NCI-H2171 treated with DMSO at 0.1 percent for 48 hours (cell line): ENCODE results near the gene SCT.

ENCODE experiments used
- DNase-seq: peaks from one replicate; lab custom pipeline; 2025; lab: John Stamatoyannopoulos, UW

SCT gene

DNA sequence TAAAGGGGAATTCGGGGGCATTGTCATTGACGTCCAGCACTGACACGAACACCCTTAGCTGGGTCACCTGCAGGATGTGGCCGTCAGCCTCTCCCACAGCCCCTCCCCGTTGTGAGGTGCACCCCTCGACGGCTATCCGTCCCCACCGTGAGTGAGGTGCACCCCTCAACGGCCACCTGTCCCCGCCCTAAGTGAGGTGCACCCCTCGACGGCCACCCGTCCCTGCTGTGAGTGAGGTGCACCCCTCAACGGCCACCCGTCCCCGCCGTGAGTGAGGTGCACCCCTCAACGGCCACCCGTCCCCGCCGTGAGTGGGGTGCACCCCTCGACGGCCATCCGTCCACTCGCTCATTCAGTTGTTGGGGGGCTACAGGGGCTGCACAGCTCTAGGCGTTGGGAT lies 5.1 kb downstream of the SCT start:
- no peak for DNase-seq

DNA sequence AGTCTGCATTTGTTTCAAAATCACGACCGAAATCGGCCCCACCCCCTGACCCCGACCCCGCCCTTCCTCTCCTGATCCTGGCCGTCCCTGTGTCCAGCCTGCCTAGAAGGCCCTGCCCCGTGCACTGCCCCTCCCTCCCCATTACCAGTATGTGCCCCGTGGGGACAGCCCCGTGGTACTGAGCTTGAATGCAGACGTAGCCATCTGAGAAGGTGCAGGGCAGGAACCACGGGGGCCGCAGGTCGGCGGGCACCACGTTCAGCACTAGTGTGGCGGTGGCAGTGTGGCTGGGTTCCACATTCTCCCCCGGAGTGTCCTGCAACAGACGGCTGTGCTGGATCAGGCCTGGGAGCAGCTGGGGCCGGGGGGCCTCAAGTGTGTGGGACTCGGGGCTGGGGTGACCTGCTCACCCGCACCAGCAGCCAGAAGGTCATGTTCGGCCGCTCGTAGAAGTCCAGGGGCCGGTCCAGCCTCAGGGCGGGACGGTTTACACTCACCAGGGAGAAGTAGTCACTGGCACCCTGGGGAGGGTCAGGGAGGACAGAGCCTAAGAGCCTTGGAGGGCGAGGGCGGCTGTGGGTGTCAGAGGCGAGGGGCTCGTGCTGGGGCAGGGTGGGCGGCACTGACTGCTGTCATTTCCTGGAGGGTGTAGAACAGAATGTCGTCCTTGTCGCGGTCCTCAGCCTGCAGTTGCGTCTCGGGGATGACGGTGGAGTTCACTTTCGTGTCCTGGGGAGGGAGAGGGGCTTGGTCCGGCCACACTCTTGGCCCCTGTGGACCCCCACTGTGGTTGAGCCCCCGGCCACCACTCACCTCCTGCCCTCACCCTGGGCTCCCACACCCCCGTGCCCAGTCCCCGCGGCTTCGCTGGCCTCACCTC lies 5.8 kb downstream of the SCT start:
- no peak for DNase-seq

DNA sequence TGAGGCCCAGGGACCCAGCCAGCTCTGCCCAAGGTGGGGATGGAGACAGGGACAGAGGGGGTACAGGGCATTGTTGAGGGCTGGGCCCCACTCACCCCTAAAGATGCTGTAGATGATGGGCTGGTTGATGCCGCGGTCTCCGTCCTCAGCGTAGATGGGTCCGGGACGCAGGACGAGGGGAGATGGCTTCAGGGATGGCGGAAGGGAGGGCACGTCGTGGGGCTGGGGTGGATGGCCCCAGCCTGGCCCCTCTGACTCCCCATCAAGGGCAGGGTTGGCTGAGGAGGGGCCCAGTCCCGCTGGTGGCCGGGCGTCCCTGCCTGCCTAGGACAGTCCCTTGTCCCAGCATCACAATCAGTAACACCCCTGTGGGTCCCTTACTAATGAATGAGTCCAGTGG lies 6.8 kb downstream of the SCT start:
- no peak for DNase-seq

DNA sequence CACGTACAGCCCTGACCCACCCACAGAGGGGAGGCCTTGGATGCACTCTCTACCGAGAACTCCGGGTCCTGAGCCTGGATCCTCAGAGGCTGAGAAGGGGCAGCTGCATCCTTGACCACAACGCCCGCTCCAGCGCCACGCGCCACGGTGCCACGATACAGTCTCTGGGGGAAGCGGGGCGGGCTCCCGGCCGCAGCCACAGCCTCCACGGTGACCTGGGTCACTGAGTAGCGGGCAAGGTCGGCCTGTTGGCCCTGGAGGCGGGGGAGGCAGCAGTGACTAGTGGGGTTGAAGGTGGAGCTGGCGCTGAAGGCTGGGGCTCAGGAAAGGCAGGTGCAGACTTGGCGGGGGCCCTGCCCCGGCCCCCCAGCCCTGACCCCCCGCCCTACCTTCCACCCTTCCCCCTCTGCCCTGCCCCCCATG lies 7.3 kb downstream of the SCT start:
- no peak for DNase-seq

DNA sequence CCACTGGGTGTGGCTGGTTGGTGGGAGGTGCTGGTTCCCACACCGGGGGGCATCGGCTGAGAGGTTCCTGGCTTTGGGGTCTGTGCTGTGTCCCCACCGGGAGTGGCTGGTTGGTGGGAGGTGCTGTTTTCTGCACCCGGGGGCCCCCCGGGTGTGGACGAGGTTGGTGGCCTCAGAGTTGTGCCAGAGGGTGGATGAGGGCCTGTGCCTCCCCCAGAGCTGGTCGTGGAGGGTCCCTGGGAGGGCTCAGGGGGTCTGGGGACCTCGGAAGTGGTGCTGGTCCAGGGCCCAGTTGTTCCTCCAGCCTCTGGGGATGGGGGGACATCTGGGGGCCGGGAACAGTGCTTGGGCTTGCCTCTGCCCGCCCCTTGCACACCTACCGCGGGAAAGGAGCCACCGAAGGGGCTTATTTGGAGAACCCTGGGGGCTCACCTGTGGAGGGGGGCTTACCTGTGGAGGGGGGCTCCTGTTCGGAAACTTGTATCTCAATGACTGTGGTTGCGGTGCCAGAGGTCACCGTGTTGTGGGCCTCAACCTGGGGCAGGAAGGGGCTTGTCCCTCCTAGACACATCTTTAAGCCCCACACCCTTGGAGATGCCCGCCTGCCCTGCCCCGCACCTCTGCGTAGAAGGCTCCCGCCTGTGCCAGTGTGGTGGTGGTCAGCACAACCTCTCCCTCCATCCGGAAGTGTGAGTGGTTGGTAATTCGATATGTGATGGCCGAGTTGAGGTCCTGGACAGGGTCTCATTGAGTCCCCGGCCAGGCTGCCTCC lies 7.9 kb downstream of the SCT start:
- no peak for DNase-seq

DNA sequence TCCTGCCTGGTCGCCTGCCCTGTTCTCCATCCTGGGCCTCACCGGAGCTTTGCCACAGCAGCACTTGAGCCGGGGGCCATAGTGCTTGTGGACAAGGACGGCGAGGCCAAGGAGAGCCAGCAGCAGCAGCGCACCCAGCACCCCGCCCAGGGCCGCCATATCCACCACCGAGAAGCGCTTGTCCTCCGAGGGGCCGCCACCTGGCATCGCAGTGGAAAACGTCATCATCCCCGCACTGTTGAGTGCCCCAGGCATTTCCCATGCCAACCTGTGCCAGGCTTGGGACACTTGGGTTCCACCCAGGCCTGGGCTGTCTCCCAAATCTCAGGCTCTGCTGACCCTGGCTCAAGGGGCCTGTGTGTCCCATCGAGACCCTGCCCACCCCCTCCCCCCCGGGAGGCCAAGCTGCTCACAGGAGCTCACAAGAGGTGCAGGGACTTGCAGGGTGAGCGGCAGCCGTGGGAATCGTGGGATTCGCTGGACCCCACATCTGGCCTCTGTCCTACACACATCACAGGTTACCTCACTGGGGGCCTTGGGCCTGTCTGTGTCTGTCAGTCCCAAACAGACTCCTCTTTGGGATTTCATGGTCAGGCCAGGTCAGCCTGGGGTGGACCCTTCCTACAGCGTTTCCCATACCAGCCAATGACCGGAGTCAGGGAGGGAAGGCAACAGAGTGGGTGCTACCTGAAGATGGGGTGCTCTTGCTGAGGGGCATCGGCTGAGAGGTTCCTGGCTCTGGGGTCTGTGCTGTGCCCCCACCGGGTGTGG lies 8.9 kb downstream of the SCT start:
- no peak for DNase-seq

DNA sequence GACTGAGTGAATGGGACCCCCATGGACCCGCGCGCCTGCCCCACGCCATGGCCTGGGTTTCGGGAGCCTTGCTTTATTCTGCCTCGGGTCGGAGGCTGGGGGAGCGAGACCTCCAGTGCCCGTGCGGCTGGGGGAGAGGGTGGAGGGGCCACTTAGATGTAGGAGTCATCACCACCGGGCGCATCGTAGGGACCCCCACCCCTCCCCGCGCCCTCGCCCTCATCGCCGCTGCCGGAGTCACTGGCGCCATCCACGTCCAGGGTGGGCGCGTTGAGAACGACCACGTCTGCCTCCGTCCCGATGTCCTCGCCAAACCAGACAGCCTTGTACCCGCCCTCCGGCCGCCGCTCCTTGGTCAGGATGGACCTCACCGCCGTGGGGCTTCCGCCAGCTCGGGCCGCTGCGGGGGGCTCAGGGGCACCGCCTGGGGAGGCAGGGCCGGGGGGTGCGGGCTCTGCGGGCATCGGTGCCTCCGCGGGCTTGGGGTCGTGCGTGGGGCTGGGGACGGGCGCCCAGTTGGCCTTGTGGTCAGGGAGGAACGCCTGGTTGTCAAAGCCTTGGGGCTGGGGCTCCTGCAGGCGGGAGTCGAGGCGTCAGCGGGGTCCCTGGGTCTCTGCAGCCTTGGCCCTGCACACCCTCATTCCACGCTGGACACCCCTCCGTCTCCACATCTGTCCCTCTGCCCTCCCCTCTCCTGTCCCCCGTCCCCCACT lies 9.6 kb downstream of the SCT start:
- no peak for DNase-seq

DNA sequence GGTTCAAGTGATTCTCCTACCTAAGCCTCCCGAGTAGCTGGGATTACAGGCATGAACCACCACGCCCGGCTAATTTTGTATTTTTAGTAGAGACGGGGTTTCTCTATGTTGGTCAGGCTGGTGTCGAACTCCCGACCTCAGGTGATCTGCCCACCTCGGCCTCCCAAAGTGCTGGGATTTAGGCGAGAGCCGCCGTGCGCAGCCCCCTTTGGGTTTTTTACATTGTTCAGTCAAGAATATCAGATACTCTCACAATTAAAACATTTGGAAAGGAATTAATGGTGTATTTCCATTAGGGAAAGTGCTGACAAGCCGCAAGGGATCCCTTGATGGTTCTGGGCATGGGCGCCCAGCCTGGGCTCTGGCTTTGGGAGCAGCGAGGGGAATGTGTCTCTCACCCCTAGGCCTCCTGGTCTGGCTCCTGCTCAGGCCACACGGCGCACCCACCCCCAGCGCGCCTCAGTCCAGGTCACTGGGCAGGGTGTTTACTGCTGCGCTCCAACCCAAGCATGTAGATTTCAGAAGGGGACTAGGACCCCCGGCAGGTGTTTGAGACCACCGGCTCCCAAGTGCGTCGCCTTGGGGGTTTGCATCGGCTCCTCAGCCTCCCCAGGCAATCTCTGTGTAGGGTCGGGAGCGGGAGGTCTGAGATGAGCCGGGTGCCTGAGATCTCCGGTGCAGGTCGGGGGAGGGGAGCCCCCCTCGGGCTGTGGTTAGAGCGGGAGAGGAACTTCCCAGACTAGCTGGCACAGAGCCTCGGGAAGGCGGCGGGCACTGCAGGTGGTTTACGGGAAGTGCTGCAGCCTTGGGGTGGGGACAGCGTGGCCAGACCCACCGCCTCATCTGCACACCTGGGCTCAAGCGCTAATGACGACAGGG lies 10.4 kb downstream of the SCT start:
- DNase-seq, result no peak

DNA sequence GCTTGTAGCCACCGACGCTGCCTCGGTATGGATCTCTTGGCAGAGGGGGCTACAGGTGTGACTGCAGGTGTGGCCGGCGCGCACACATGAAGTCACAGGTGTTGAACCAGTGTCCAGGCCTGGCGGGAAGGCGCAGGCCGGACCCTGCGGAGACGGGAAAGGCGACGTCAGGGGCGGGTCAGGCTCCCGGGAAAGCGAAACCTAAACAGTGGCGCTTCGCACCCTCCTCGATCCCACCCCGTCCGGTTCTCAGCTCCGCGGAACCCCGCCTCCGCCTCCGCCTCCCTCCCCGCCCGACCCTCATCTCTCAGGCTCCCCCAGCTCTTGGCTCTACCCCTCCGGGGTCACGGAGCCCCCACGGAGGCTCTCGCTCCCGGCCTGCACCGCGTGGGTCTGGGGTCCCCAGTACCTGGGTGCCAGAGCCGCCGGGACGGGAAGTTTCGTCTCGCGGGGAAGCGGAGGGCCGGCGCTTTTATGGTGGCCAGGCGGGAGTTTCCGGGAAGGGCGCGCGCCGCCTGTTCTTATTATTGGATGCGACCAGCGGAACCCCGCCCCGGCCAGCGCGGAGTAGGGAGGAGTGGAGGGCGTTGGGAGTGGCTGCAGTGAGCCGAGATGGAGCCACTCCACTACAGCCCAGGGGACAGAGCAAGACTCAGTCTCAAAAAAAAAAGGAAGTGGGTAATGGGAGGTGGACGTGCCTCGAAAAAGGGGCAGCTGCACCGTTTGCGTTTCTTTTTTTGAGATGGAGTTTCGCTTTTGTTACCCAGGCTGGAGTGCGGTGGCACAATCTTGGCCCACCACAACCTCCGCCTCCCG lies 11.3 kb downstream of the SCT start, which contains the start of gene IRF7:
Gene IRF7, minus strand, starts transcription at position 447 of the 816 bp plus-strand sequence. CDS start 586 bp downstream, outside the sequence.
- peak; percentile 55 for DNase-seq

DNA sequence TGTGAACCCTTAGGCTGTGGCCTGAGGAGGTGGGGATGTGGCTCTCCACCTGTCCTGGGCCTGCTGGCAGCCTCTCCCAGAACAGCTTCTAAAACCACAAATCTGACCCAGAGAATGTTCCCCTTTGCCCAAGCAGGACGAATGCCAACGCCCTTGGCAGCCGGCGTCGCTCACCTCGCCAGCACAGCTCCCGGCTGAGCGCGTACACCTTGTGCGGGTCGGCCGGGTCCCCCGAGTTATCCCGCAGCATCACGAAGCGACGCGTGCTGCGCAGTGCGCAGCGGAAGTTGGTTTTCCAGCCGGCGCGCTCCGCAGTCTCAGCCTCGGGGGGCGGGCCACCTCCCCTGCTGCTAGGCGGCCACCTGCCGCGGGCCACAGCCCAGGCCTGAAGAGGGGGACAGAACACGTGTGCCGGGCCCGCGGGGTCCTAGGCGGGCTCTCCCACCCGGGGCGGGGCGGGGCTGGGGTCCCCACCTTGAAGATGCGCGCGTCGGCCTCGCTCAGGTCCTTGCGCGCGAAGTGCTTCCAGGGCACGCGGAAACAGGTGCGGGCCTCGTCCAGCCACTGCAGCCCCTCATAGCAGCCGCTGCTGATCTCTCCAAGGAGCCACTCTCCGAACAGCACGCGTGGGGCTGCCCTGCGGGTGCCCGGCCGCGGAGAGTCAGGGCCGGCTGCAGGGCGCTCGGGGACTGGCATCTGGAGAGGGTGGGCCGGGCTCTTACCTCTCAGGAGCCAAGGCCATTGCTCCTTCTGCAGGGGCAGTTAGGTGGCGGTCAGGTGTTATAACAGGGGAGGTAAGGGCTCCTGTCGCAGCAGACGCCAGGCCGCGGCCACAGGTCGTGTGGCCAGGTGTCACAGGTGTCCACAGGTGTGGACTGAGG lies 12.1 kb downstream of the SCT start:
- no peak for DNase-seq

DNA sequence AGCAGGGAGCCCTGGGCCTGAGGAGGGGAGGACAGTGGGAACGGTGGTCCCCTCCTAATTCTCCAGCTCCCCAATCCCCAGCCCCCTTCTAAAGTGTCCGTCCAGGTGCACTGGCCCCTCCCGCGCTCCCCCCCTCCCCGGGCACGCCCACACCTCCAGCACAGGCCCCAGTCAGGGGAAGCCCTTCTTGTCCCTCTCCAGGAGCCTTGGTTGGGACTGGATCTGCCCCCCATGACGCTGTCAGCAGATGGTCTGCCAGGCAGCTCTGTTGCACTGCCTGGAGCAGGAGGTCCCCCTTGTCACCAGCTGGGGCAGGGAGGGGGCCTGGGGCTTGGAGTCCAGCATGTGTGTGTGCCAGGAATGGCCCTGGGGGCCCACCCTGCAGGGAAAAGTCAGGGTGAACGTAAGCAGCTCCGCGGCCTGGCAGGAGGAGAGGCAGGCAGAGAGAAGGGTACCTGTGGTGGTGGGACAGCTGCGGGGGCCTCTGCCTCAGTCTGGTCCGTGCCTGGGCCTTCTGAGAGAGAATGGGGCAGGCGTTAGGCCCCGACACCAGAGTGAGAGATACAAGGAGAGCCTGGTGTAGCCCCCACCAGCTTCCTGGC lies 12.9 kb downstream of the SCT start:
- peak; percentile 2 for DNase-seq

DNA sequence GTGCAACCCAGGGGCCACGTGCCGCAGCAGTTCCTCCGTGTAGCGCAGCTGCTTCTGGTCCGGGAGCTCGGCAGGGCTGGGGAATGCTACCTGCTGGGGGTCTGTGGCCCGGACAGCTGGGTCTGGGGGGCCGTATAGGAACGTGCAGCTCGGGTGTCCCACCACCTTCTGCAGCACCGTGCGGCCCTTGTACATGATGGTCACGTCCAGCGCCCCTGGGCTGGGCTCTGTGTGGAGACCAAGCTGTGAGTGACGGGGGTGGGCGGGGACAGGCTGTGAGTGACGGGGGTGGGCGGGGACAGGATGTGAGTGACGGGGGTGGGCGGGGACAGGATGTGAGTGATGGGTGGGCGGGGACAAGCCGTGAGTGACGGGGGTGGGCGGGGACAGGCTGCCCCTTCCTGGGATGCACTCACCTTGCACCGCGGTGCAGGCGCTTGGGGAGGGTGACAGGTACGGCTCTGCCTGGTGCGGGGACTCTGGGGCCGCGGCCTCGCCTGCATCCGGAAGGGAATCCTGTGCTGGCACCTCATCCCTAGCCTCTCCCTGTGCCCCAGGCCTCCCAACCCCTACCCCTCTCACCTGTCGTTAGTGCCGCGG lies 13.5 kb downstream of the SCT start:
- DNase-seq, result peak; percentile 11

DNA sequence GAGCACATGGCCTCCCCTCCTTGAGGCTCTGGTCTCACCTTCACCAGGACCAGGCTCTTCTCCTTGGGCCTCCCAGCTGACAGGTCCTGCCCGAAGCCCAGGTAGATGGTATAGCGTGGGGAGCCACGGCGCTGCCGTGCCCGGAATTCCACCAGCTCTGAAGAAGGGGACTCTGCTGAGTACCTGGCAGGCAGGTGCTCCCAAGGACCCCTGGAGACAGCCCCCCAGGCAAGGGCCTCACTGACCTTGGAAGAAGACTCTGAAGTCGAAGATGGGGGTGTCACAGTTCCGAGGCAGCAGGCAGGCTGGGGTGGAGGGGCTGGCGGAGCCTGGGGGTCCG lies 14.1 kb downstream of the SCT start:
- DNase-seq, result no peak

DNA sequence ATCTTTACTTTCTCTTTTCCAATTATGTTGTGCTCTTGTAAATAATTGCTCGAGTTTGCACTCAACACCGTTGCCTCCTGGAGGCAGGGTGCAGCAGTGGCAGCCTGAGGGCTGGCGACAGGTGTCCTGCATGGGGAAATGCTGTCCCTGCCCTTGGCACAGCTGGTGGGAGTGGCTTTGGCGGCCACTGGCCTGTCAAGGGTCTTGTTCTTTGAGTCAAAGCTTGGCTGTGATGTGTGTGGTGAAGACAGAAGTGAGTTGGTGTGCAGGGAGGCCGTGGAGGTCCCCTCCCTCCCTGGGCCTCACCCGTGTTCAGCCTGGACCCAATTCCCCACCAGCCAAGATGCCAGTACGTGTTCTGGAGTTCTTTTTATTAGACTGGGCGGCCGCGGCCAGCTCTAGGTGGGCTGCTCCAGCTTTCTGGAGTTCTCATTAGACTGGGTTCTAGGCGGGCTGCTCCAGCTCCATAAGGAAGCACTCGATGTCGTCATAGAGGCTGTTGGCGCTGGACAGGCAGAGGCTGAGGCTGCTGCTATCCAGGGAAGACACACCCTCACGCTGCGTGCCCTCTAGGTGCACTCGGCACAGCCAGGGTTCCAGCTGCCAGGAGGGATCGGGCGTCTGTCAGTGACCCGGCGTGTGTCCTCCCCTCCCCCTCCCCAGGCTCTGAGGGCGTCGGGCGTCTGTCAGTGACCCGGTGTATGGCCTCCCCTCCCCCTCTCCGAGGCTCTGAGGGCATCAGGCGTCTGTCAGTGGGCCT lies 14.6 kb downstream of the SCT start:
- DNase-seq, result no peak

DNA sequence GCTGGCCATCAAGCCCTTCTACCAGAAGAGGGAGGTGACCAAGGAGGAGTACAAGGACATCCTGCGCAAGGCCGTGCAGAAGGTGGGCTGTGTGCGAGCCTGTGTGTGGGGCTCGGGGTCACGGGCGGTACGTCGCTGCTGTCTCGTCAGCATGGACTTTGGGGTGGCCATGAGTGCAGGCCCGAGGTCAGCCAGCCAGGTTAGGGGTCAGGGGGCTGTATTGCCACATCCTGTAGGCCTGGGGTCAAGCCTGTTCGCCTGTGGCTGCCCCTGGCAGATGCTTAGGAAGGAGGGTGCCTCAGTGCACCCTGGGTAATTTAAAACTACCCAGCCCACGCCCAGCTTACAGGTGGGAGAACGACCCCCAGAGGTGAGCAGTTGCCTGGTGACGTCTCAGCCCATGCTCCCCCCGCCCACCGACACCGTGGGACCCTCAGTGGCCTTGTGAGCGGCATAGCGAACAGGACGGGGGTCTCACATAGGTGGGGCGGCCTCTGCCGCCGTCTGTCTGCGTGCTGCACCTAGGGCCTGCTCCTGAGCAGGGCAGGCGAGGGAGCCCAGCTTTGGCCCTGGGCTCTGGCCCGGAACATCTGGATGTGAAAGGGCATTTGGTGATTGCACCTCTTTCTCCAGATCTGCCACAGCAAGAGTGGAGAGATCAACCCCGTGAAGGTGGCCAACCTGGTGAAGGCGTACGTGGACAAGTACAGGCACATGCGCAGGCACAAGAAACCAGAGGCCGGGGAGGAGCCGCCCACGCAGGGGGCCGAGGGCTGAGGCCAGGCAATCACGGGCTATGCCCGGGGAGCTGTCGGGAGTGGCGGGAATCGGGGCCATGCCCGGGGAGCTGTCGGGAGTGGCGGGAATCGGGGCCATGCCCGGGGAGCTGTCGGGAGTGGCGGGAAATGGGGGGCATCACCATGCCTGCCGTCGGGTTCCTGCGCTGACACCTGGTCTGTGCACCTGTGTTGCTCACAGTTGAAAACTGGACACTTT lies 15.7 kb downstream of the SCT start:
- no peak for DNase-seq

DNA sequence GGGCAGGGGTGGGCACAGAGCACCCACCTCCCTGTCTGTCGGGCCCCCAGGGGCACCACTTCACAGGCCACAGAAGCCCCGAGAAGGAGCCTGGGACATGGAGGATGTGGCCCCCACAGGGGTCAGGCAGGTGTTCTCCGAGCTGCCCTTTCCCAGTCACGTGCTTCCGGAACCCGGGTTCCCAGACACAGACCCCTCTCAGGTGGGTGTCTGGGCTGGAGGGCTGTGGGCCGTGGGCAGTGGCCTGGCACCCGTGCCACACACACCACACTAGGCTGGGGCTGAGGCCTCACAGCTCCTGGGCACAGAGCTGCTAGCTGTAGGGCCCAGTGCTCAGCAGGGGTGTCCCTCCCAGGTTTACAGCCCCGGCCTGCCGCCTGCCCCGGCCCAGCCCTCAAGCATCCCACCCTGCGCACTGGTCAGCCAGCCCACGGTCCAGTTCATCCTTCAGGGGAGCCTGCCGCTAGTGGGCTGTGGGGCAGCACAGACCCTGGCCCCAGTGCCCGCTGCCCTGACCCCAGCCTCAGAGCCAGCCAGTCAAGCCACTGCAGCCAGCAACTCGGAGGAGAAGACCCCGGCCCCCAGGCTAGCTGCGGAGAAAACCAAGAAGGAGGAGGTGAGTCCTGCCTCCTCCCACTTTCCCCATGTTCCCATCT lies 16.7 kb downstream of the SCT start:
- DNase-seq, result no peak
